ENCODE data around the gene MYO1E.

- no peak for TF ChIP-seq CTCF (IDR thresholded peaks at IDR 0.05)
- no peak for TF ChIP-seq POLR2A (IDR thresholded peaks at IDR 0.05)
Measured at GRCh38 chr15:59344311-59344710, 28.4 kb downstream of the MYO1E start.
